Fibroblast of pulmonary artery (primary cell): ENCODE measurements around the gene SHBG.
"Not testable (repeated sequence)": the region's sequence is repeated elsewhere in the genome, so short reads cannot be mapped to it uniquely, and the experiment has no call there.

Source experiments
- DNase-seq: peaks from one replicate; pipeline ENCODE4 v3.0.0-alpha.2; 2010; ENCODE audit warnings: low read depth
- H3K4me3 ChIP-seq: replicated peaks from 2 replicates; pipeline ENCODE4 v1.5.1; 2011; ENCODE audit warnings: low read depth, mild to moderate bottlenecking, control low read depth, low read length, moderate library complexity
- TF ChIP-seq, protein P1 (sequence below): IDR thresholded peaks from 2 replicates; pipeline ENCODE4 v1.5.1; 2011; ENCODE audit warnings: mild to moderate bottlenecking, control low read depth, low read length, inconsistent platforms; ENCODE audit errors: missing control alignments

SHBG gene

DNA sequence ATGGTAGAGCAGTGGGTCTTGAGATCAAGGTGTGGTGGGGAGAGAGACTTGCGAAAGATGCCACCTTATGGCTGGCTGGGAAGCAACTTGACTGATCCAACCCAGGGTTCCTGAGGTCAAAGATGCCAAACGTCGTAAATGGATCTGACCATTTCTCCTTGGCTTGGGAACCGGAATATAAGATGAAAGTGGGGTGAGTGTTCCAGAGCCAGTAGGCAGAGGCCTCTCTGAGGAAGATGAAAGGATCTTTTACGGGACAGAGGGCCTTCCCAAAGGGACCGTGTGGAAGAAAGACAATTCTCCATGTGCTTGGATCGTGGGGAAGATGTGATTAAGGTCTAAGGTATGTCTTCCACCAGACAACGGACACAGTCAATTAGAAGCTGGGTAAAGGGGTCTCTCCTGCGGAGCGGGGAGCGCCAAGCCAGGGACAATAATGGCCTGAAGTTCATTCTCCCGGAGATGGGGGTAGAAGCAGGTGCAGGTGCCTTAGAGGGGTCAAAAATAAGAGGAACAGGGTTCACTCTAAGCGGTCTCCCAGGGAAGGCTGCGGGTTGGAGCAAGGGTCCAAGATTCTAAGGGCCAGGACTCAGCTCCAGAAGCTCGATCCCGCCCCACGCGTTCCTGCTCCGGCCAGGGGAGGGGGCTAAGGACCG is 16.0 kb upstream of the SHBG start:
- peak overlapping the region; percentile 87 for H3K4me3 ChIP-seq
- no peak for DNase-seq
- TF ChIP-seq, protein P1, sequence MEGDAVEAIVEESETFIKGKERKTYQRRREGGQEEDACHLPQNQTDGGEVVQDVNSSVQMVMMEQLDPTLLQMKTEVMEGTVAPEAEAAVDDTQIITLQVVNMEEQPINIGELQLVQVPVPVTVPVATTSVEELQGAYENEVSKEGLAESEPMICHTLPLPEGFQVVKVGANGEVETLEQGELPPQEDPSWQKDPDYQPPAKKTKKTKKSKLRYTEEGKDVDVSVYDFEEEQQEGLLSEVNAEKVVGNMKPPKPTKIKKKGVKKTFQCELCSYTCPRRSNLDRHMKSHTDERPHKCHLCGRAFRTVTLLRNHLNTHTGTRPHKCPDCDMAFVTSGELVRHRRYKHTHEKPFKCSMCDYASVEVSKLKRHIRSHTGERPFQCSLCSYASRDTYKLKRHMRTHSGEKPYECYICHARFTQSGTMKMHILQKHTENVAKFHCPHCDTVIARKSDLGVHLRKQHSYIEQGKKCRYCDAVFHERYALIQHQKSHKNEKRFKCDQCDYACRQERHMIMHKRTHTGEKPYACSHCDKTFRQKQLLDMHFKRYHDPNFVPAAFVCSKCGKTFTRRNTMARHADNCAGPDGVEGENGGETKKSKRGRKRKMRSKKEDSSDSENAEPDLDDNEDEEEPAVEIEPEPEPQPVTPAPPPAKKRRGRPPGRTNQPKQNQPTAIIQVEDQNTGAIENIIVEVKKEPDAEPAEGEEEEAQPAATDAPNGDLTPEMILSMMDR: no peak

GRCh38 chr17:7614425-7615264 is 15.3 kb upstream of the SHBG start, which contains the start of gene FXR2:
TSS of gene FXR2 (minus strand) at chr17:7614897. CDS start at chr17:7614532, 365 bp downstream.
- DNase-seq: peak; percentile 100
- H3K4me3 ChIP-seq: peak within 1 kb of the TSS; percentile 87
- TF ChIP-seq, protein P1: peak; percentile 60

DNA sequence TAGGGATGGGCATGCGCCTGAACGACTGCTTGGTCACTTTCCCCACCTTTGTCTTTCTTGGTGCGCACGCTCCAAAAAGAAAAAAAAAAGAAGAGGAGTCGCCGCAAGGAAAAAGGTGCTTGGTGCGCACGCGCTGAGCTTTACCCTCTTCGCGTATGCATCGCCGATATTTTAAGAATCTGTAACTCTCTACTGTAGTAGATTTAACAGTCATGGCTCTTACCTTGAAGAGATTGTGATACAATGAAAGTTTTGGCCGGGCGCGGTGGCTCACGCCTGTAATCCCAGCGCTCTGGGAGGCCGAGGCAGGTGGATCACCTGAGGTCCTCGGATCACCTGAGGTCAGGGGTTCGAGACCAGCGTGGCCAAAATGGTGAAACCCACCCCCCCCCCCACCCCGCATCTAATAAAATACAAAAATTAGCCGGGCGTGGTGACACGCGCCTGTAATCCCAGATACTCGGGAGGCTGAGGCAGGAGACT is 14.6 kb upstream of the SHBG start:
- DNase-seq: no peak
- TF ChIP-seq, protein P1: no peak
- H3K4me3 ChIP-seq: peak overlapping the region; percentile 49

DNA sequence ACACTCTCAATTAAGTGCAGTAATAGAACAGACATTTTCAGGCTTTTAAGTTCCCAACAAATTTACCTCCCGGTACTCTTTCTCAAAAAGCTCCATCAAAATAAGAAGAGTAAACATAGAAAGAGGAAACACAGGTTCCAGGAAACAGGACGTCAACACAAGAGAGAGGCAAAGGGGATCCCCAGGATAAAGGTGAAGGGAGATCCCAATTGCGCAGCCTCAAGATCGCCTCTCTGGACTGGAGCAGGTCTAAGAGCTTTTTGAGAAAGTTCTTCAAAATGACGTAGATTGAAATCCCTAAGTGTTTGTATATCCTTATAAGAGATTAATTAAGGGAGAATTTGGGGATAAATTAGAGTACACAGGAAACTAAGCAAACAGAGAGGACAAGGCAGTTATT is 11.3 kb upstream of the SHBG start:
- DNase-seq: no peak
- TF ChIP-seq, protein P1: no peak

GRCh38 chr17:7620835-7621234 is 9.1 kb upstream of the SHBG start:
- TF ChIP-seq, protein P1: no peak
- no peak overlapping the region for H3K4me3 ChIP-seq
- DNase-seq: no peak

More for the DNA sequence above, 11.3 kb upstream of the SHBG start:
- H3K4me3 ChIP-seq: no peak overlapping the region

DNA sequence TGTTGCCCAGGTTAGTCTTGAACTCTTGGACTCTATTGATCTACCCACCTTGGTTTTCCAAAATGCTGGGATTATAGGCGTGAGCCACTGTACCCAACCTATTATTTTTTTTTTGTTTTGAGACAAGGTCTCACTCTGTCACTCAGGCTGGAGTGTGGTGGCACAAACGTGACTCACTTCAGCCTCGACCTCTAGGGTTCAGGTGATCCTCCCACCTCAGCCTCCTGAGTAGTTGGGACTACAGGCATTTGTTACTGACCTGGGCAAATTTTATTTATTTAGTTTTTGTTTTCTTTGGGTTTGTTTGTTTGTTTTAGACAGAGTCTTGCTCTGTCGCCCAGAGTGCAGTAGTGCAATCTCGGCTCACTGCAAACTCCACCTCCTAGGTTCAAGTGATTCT is 6.3 kb upstream of the SHBG start:
- DNase-seq: no peak
- TF ChIP-seq, protein P1: no peak
- no peak overlapping the region for H3K4me3 ChIP-seq

DNA sequence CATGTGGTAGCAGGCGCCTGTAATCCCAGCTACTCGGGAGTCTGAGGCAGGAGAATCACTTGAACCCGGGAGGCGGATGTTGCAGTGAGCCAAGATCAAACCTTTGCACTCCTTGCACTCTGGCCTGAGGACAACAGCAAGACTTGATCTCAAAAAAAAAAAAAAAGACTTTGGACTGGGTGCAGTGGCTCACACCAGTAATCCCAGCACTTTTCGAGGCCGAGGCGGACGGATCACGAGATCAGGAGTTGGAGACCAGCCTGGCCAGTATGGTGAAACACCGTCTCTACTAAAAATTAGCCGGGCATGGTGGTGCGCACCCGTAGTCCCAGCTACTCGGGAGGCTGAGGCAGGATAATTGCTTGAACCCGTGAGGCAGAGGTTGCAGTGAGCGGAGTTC is 4.2 kb upstream of the SHBG start:
- not testable (repeated sequence) for H3K4me3 ChIP-seq, DNase-seq
